Endodermal cell (in vitro differentiated cells): ENCODE results near the gene FCAR. TPM values are rescaled to one million over a fixed set of nuclear protein-coding genes. Genes with fewer than 3 reads are reported as not detected.
"Not testable (repeated sequence)": the region's sequence is repeated elsewhere in the genome, so short reads cannot be mapped to it uniquely, and the experiment has no call there.

Source experiments
- DNase-seq: peaks from one replicate; pipeline ENCODE4 v3.0.0-alpha.2; 2017
- H3K27ac ChIP-seq: 2 replicates; pipeline ENCODE4 v1.5.1; 2013; ENCODE audit warnings: mild to moderate bottlenecking, low read depth, low read length, moderate library complexity
- H3K27me3 ChIP-seq: 2 replicates; pipeline ENCODE4 v1.6.1; 2013; ENCODE audit warnings: mild to moderate bottlenecking, low read length, moderate library complexity; ENCODE audit not compliant: insufficient read depth, control insufficient read depth, poor library complexity, severe bottlenecking
- H3K36me3 ChIP-seq: 2 replicates; pipeline ENCODE4 v1.7.0; 2013; ENCODE audit warnings: mild to moderate bottlenecking, low read length, moderate library complexity; ENCODE audit not compliant: control insufficient read depth, insufficient read depth
- H3K4me1 ChIP-seq: one replicate; pipeline ENCODE4 v1.7.0; 2013; ENCODE audit warnings: low read length; ENCODE audit not compliant: control insufficient read depth, insufficient read depth
- H3K4me3 ChIP-seq: 2 replicates; pipeline ENCODE4 v1.5.1; 2013; ENCODE audit warnings: mild to moderate bottlenecking, low read length, moderate library complexity
- H3K9ac ChIP-seq: 2 replicates; pipeline ENCODE4 v1.6.1; 2013; ENCODE audit warnings: mild to moderate bottlenecking, low read length, moderate library complexity; ENCODE audit not compliant: poor library complexity, severe bottlenecking; ENCODE audit errors: extremely low read depth
- H3K9me3 ChIP-seq: 2 replicates; pipeline ENCODE4 v1.6.1; 2013; ENCODE audit warnings: mild to moderate bottlenecking, low read length, moderate library complexity; ENCODE audit not compliant: control insufficient read depth
- H3K27ac Mint-ChIP-seq: 2 replicates; pipeline ENCODE4 v1.8.0; 2020; ENCODE audit warnings: mixed read lengths
- H3K27me3 Mint-ChIP-seq: 2 replicates; pipeline ENCODE4 v1.8.0; 2021; ENCODE audit warnings: mild to moderate bottlenecking, mixed read lengths; ENCODE audit not compliant: insufficient read depth
- H3K36me3 Mint-ChIP-seq: 2 replicates; pipeline ENCODE4 v1.8.0; 2020; ENCODE audit warnings: low read depth, mixed read lengths
- H3K4me1 Mint-ChIP-seq: 2 replicates; pipeline ENCODE4 v1.8.0; 2020; ENCODE audit warnings: mixed read lengths
- H3K4me3 Mint-ChIP-seq: 2 replicates; pipeline ENCODE4 v1.8.0; 2020; ENCODE audit warnings: mild to moderate bottlenecking, moderate library complexity, mixed read lengths
- H3K9me3 Mint-ChIP-seq: 2 replicates; pipeline ENCODE4 v1.8.0; 2020; ENCODE audit warnings: mild to moderate bottlenecking, mixed read lengths
- WGBS, 2 experiments: methylation state at CpG; one replicate each; pipeline versions ENCODE4 v1.1.5 to v1.1.7; 2013; ENCODE audit warnings: missing lambda C conversion rate in 2 of 2, mixed read lengths in 1 of 2; ENCODE audit not compliant: insufficient coverage in 1 of 2, insufficient read length in 1 of 2; 5-methylcytosine and 5-hydroxymethylcytosine counted together
- total RNA-seq, 2 donors: library from RNA; stranded (reverse); fragmentation: NEBNext Ultra II Directional in 1 of 2; extraction: Animal tissue kit (Norgen Biotek cat#: 25700) in 1 of 2; gene quantifications; 2 replicates in 1 of 2; 3 replicates in 1 of 2; pipeline ENCODE4 v1.2.1, GENCODE V29; 2021
- TF ChIP-seq, protein P1 (sequence below): fragments of 200-600 bp; sonication (generic); conservative IDR thresholded peaks from 2 replicates; pipeline ENCODE4 v1.5.0; 2021; ENCODE audit warnings: antibody characterized with exemption, mild to moderate bottlenecking

Gene FCAR
- total RNA-seq, 2 donors from 2014 or later, result not detected

DNA sequence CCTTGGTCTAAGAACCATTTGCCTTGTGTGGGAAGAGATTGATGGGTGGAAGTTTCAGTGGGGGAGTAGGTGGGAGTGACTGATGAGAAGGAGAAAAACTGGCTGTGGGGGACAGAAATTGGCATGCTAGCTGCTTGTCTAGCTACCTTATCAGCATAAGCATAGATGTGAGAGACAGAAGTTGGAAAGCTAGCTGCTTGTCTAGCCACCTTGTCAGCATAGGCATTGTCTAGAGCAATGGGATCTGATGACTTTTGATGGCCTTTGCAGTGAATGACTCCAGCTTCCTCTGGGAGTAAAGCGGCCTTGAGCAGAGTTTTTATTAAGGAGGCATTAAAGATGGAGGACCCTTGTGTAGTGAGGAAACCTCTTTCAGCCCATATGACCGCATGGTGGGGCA is 22.0 kb downstream of the FCAR start:
- Histone ChIP-seq H3K4me3 (peak overlapping the region; percentile 84), H3K27ac (no peak overlapping the region), H3K36me3 (peaks cover 9% of the 10 kb centered on the region), H3K9ac (peak overlapping the region; percentile 95), H3K9me3 (no peaks in the 10 kb centered on the region), H3K27me3 (no peaks in the 10 kb centered on the region), H3K4me1 (no peaks in the 10 kb centered on the region)
- H3K4me1 Mint-ChIP-seq, result peaks cover 65% of the 10 kb centered on the region
- H3K27me3 Mint-ChIP-seq, result no peaks in the 10 kb centered on the region
- TF ChIP-seq, protein P1, sequence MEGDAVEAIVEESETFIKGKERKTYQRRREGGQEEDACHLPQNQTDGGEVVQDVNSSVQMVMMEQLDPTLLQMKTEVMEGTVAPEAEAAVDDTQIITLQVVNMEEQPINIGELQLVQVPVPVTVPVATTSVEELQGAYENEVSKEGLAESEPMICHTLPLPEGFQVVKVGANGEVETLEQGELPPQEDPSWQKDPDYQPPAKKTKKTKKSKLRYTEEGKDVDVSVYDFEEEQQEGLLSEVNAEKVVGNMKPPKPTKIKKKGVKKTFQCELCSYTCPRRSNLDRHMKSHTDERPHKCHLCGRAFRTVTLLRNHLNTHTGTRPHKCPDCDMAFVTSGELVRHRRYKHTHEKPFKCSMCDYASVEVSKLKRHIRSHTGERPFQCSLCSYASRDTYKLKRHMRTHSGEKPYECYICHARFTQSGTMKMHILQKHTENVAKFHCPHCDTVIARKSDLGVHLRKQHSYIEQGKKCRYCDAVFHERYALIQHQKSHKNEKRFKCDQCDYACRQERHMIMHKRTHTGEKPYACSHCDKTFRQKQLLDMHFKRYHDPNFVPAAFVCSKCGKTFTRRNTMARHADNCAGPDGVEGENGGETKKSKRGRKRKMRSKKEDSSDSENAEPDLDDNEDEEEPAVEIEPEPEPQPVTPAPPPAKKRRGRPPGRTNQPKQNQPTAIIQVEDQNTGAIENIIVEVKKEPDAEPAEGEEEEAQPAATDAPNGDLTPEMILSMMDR, result no peak
- H3K9me3 Mint-ChIP-seq, result no peaks in the 10 kb centered on the region
- H3K27ac Mint-ChIP-seq, result peak overlapping the region; percentile 87
- peak overlapping the region; percentile 85 for H3K4me3 Mint-ChIP-seq
- 53 to 61% methylated on average over 2 of the region's 2 CpGs for WGBS, 2 experiments
- peak; percentile 70 for DNase-seq
- H3K36me3 Mint-ChIP-seq, result peaks cover 16% of the 10 kb centered on the region

DNA sequence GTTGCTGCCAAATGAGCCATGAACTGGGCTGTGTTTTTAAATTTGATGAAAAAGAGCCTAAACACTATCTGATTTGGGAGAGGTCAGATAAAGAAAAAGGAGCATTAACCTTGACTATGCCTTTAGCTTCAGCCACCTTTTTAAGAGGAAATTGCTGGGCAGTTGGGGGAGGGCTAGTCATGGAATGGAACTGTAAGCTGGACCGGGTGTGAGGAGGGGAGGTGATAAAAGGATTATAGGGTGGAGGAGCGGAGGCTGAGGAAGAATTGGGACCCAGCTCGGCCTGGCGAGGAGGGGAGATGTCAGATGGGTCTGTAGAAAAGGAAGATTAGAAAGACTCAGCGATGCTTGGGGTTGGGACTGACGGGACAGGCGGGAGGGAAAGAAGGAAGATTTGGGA is 24.6 kb downstream of the FCAR start:
- not testable (repeated sequence) for H3K4me1 ChIP-seq, H3K27me3 ChIP-seq, H3K9me3 Mint-ChIP-seq, H3K27me3 Mint-ChIP-seq, H3K9ac ChIP-seq, H3K9me3 ChIP-seq, H3K27ac ChIP-seq
- Mint-ChIP-seq H3K4me3 (peak overlapping the region; percentile 85), H3K4me1 (peaks cover 56% of the 10 kb centered on the region), H3K36me3 (peaks cover 30% of the 10 kb centered on the region), H3K27ac (peak overlapping the region; percentile 87)
- peak; percentile 40 for DNase-seq
- peaks cover 35% of the 10 kb centered on the region for H3K36me3 ChIP-seq
- 29 to 100% methylated on average over 2 to 6 of the region's 7 CpGs for WGBS, 2 experiments
- peak overlapping the region; percentile 84 for H3K4me3 ChIP-seq

DNA sequence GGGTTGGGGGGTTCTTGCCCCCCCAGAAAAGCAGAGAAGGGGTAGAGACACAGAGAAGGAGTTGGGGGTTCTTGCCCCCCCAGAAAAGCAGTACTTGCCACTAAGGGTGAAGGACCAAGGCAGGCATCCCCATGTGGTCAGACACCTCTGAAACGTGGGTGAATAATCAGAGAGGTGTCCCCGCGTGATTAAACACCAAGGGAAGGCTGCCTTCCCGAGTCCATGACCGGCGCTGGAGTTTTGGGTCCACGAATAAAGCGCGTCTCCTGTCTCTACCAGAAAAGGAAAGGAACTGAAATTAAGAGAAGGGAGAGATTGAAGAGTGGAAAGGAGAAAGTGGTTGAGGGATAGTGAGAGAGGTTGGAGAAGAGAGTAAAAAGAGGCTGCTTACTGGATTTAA is 25.6 kb downstream of the FCAR start:
- H3K9ac ChIP-seq, H3K9me3 ChIP-seq, H3K4me1 ChIP-seq, H3K27me3 Mint-ChIP-seq, H3K9me3 Mint-ChIP-seq, H3K27ac ChIP-seq, H3K27me3 ChIP-seq: not testable (repeated sequence)
- Histone ChIP-seq H3K4me3 (peak overlapping the region; percentile 84), H3K36me3 (peaks cover 42% of the 10 kb centered on the region)
- H3K36me3 Mint-ChIP-seq, result peaks cover 32% of the 10 kb centered on the region
- H3K4me1 Mint-ChIP-seq, result peaks cover 51% of the 10 kb centered on the region
- H3K4me3 Mint-ChIP-seq, result peak overlapping the region; percentile 85
- WGBS, 2 experiments, result 84 to 89% methylated on average over 9 of the region's 9 CpGs
- peak overlapping the region; percentile 76 for H3K27ac Mint-ChIP-seq
- peak; percentile 29 for DNase-seq

DNA sequence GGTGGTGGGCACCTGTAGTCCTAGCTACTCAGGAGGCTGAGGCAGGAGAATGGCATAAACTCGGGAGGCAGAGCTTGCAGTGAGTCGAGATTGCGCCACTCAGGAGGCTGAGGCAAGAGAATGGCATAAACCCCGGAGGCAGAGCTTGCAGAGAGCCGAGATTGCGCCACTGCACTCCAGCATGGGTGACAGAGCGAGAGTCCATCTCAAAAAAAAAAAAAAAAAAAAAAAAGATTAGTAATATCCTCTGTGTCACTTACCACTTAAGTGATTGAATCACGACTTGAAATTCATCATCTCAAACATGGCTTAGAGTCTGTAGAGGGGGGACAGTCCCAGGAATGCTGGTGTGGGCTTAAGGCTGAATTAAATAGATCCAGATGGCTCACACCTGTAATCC is 27.1 kb downstream of the FCAR start:
- Mint-ChIP-seq H3K36me3 (peaks cover 38% of the 10 kb centered on the region), H3K4me1 (peaks cover 54% of the 10 kb centered on the region), H3K27ac (peak overlapping the region; percentile 88)
- 88 to 96% methylated on average over 4 to 7 of the region's 8 CpGs for WGBS, 2 experiments
- H3K36me3 ChIP-seq, result peaks cover 57% of the 10 kb centered on the region
- H3K4me1 ChIP-seq, H3K4me3 Mint-ChIP-seq, H3K27me3 ChIP-seq, H3K9me3 Mint-ChIP-seq, H3K9ac ChIP-seq, H3K4me3 ChIP-seq, DNase-seq, H3K27me3 Mint-ChIP-seq, H3K9me3 ChIP-seq, H3K27ac ChIP-seq: not testable (repeated sequence)
